H9 (cell line): ENCODE data around the gene SCN2B. TPM values are rescaled to one million over a fixed set of nuclear protein-coding genes. Genes with fewer than 3 reads are reported as not detected.

Experiments
- DNase-seq: peaks from one replicate; pipeline ENCODE4 v3.0.0-alpha.2; 2017
- H2AFZ ChIP-seq: one replicate; pipeline ENCODE4 v1.6.1; 2013; ENCODE audit warnings: mild to moderate bottlenecking, low read length, control low read depth, moderate library complexity
- H2AK5ac ChIP-seq: 2 replicates; pipeline ENCODE4 v1.6.1; 2013; ENCODE audit warnings: low read length, control low read depth, mixed read lengths; ENCODE audit not compliant: insufficient read length
- H2BK120ac ChIP-seq: one replicate; pipeline ENCODE4 v1.6.1; 2013; ENCODE audit warnings: low read depth, mild to moderate bottlenecking, low read length, control low read depth, inconsistent platforms; ENCODE audit not compliant: poor library complexity, severe bottlenecking
- H2BK12ac ChIP-seq: 2 replicates; pipeline ENCODE4 v1.6.1; 2013; ENCODE audit warnings: low read length, control low read depth, mixed read lengths, low read depth; ENCODE audit not compliant: insufficient read length
- H2BK15ac ChIP-seq: 2 replicates; pipeline ENCODE4 v1.6.1; 2013; ENCODE audit warnings: low read depth, low read length, control low read depth
- H2BK20ac ChIP-seq: one replicate; pipeline ENCODE4 v1.6.1; 2013; ENCODE audit warnings: low read depth, mild to moderate bottlenecking, low read length, control low read depth, inconsistent platforms; ENCODE audit not compliant: poor library complexity, severe bottlenecking
- H2BK5ac ChIP-seq: 2 replicates; pipeline ENCODE4 v1.6.1; 2013; ENCODE audit warnings: low read length, control low read depth, mixed read lengths; ENCODE audit not compliant: insufficient read length
- H3K14ac ChIP-seq: 2 replicates; pipeline ENCODE4 v1.6.1; 2013; ENCODE audit warnings: low read length, control low read depth; ENCODE audit not compliant: insufficient read depth
- H3K18ac ChIP-seq: 2 replicates; pipeline ENCODE4 v1.6.1; 2013; ENCODE audit warnings: low read depth, mild to moderate bottlenecking, mixed read lengths, low read length, control low read depth; ENCODE audit not compliant: insufficient read length
- H3K23ac ChIP-seq: 2 replicates; pipeline ENCODE4 v1.6.1; 2013; ENCODE audit warnings: low read length, control low read depth, mixed read lengths, low read depth; ENCODE audit not compliant: insufficient read length
- H3K23me2 ChIP-seq: 2 replicates; pipeline ENCODE4 v1.6.1; 2013; ENCODE audit warnings: low read depth, mild to moderate bottlenecking, mixed read lengths, low read length, control low read depth; ENCODE audit not compliant: insufficient read length, poor library complexity, severe bottlenecking
- H3K27ac ChIP-seq: 2 replicates; pipeline ENCODE4 v1.5.1; 2013; ENCODE audit warnings: low read length, control low read depth, mixed read lengths, low read depth; ENCODE audit not compliant: insufficient read length
- H3K27me3 ChIP-seq: 2 replicates; pipeline ENCODE4 v1.6.1; 2013; ENCODE audit warnings: low read length, control low read depth, inconsistent platforms; ENCODE audit not compliant: insufficient read depth
- H3K4ac ChIP-seq: 2 replicates; pipeline ENCODE4 v1.6.1; 2013; ENCODE audit warnings: low read depth, mild to moderate bottlenecking, control low read depth, inconsistent platforms, low read length, moderate library complexity
- H3K4me1 ChIP-seq: 2 replicates; pipeline ENCODE4 v1.6.1; 2013; ENCODE audit warnings: low read length, control low read depth, inconsistent platforms; ENCODE audit not compliant: insufficient read depth
- H3K4me2 ChIP-seq: 2 replicates; pipeline ENCODE4 v1.6.1; 2013; ENCODE audit warnings: low read length, control low read depth, mixed read lengths; ENCODE audit not compliant: insufficient read length, insufficient read depth
- H3K56ac ChIP-seq: 2 replicates; pipeline ENCODE4 v1.6.1; 2013; ENCODE audit warnings: low read depth, mild to moderate bottlenecking, mixed read lengths, low read length, control low read depth; ENCODE audit not compliant: insufficient read length
- H3K79me1 ChIP-seq: 2 replicates; pipeline ENCODE4 v1.6.1; 2013; ENCODE audit warnings: low read depth, mild to moderate bottlenecking, moderate library complexity, low read length, control low read depth, inconsistent platforms; ENCODE audit not compliant: insufficient read depth, poor library complexity, severe bottlenecking
- H3K79me2 ChIP-seq: 2 replicates; pipeline ENCODE4 v1.6.1; 2013; ENCODE audit warnings: low read length, control low read depth, inconsistent platforms; ENCODE audit not compliant: insufficient read depth
- H3K9ac ChIP-seq: 2 replicates; pipeline ENCODE4 v1.6.1; 2013; ENCODE audit warnings: low read length, control low read depth, mixed read lengths; ENCODE audit not compliant: insufficient read length; ENCODE audit errors: extremely low read depth
- H3K9me3 ChIP-seq: one replicate; pipeline ENCODE4 v1.6.1; 2013; ENCODE audit warnings: low read depth, low read length, inconsistent platforms; ENCODE audit not compliant: control insufficient read depth
- H3T11ph ChIP-seq: one replicate; pipeline ENCODE4 v1.6.1; 2013; ENCODE audit warnings: mild to moderate bottlenecking, low read length, control low read depth, inconsistent platforms
- H4K20me1 ChIP-seq: one replicate; pipeline ENCODE4 v1.6.1; 2013; ENCODE audit not compliant: control insufficient read depth, insufficient read length, insufficient read depth
- H4K5ac ChIP-seq: 2 replicates; pipeline ENCODE4 v1.6.1; 2013; ENCODE audit warnings: low read depth, mild to moderate bottlenecking, mixed read lengths, low read length, control low read depth; ENCODE audit not compliant: insufficient read length
- H4K8ac ChIP-seq: replicated peaks from 2 replicates; pipeline ENCODE4 v1.6.1; 2013; ENCODE audit warnings: low read length, control low read depth, mixed read lengths, low read depth; ENCODE audit not compliant: insufficient read length
- H4K91ac ChIP-seq: 2 replicates; pipeline ENCODE4 v1.6.1; 2013; ENCODE audit warnings: low read depth, mild to moderate bottlenecking, moderate library complexity, mixed read lengths, low read length, control low read depth; ENCODE audit not compliant: insufficient read length
- H3K27ac Mint-ChIP-seq, 3 experiments: 2 replicates in 2 of 3; 3 replicates in 1 of 3; pipeline ENCODE4 v1.8.0; 2020 to 2021; ENCODE audit warnings: mixed read lengths in 3 of 3, mild to moderate bottlenecking in 1 of 3, moderate library complexity in 1 of 3
- H3K27me3 Mint-ChIP-seq: 2 replicates; pipeline ENCODE4 v1.8.0; 2021; ENCODE audit warnings: low read depth, mild to moderate bottlenecking, moderate library complexity, mixed read lengths
- H3K36me3 Mint-ChIP-seq, 3 experiments: 2 replicates in 2 of 3; 3 replicates in 1 of 3; pipeline ENCODE4 v1.8.0; 2020 to 2021; ENCODE audit warnings: low read depth in 3 of 3, mixed read lengths in 3 of 3; ENCODE audit not compliant: insufficient read depth in 1 of 3
- H3K4me1 Mint-ChIP-seq, 2 experiments: 2 replicates each; pipeline ENCODE4 v1.8.0; 2020; ENCODE audit warnings: mixed read lengths in 2 of 2
- H3K4me3 Mint-ChIP-seq, 2 experiments: 2 replicates in 1 of 2; 3 replicates in 1 of 2; pipeline ENCODE4 v1.8.0; 2020 to 2021; ENCODE audit warnings: mild to moderate bottlenecking in 2 of 2, mixed read lengths in 2 of 2, moderate library complexity in 1 of 2
- H3K9me3 Mint-ChIP-seq, 2 experiments: 2 replicates in 1 of 2; 3 replicates in 1 of 2; pipeline ENCODE4 v1.8.0; 2020; ENCODE audit warnings: mild to moderate bottlenecking in 2 of 2, mixed read lengths in 2 of 2, moderate library complexity in 1 of 2
- CTCF ChIP-seq: fragments of 200-600 bp; sonication (generic); conservative IDR thresholded peaks from 3 replicates; pipeline ENCODE4 v1.8.0; 2021; ENCODE audit warnings: antibody characterized with exemption, mild to moderate bottlenecking
- WGBS: extraction: QIAGEN DNeasy Blood & Tissue Kit; methylation state at CpG from one replicate; pipeline ENCODE4 v1.1.7; 2013; ENCODE audit warnings: missing lambda C conversion rate, low lambda C conversion rate, mixed read lengths; ENCODE audit not compliant: insufficient read length; ENCODE audit errors: extremely low coverage; 5-methylcytosine and 5-hydroxymethylcytosine counted together
- total RNA-seq: library from RNA; stranded (reverse); gene quantifications from 2 replicates; pipeline ENCODE4 v1.2.1, GENCODE V29; 2021

The SCN2B gene
- total RNA-seq, 1 experiment from 2014 or later = not detected

GRCh38 chr11:118216621-118217481 lies 40.4 kb upstream of the SCN2B start:
- Histone ChIP-seq H2BK12ac (no peak overlapping the region), H3K4ac (no peak overlapping the region), H3K23me2 (no peaks in the 10 kb centered on the region), H4K5ac (no peak overlapping the region), H3K4me1 (peaks cover 18% of the 10 kb centered on the region), H3K9ac (no peak overlapping the region), H3K4me2 (no peak overlapping the region), H2AK5ac (no peak overlapping the region), H2BK20ac (no peak overlapping the region), H2AFZ (no peak overlapping the region), H2BK15ac (no peak overlapping the region), H3K56ac (no peak overlapping the region), H3K9me3 (no peaks in the 10 kb centered on the region), H2BK5ac (no peak overlapping the region), H4K8ac (no peak overlapping the region), H3K79me2 (no peaks in the 10 kb centered on the region), H4K91ac (no peak overlapping the region), H3K27me3 (no peaks in the 10 kb centered on the region), H3K27ac (no peak overlapping the region), H4K20me1 (no peaks in the 10 kb centered on the region), H3K79me1 (no peaks in the 10 kb centered on the region), H3T11ph (no peak overlapping the region), H2BK120ac (no peak overlapping the region), H3K18ac (no peak overlapping the region), H3K23ac (no peak overlapping the region), H3K14ac (no peak overlapping the region)
- Mint-ChIP-seq H3K9me3 (peaks cover 0 to 6% of the 10 kb centered on the region in 2 experiments; a peak in 3 of 5 replicates), H3K36me3 (peaks cover 0 to 6% (median 0%) of the 10 kb centered on the region in 3 experiments; a peak in 3 of 7 replicates), H3K4me3 (no peak overlapping the region), H3K27ac (no peak overlapping the region), H3K27me3 (peaks cover 14% of the 10 kb centered on the region), H3K4me1 (peaks cover 29% of the 10 kb centered on the region in 2 experiments)
- DNase-seq = no peak
- WGBS = no CpG with 5 or more reads among the region's 11 CpGs
- no peak for TF ChIP-seq CTCF
